ENCODE results near the gene MORC3. TPM values are rescaled to one million over a fixed set of nuclear protein-coding genes. Genes with fewer than 3 reads are reported as not detected.

MORC3 gene
- total RNA-seq, 1 experiment from 2014 or later = 19.8 TPM

- Histone ChIP-seq H3K4me3 (replicated peaks in 1 of 2; ENCODE audit: low read depth in 1 of 2, low read length in 2 of 2) (no peak overlapping the region), H3K79me2 (ENCODE audit: insufficient read depth, low read length) (no peaks in the 10 kb centered on the region), H3K36me3 (ENCODE audit: control insufficient read depth in 1 of 2, insufficient read depth in 2 of 2, low read length in 2 of 2) (peaks cover 17 to 29% of the 10 kb centered on the region in 2 experiments), H3K9me3 (ENCODE audit: control insufficient read depth in 1 of 2, insufficient read depth in 1 of 2, low read depth in 1 of 2, low read length in 2 of 2) (no peaks in the 10 kb centered on the region), H3K9me2 (ENCODE audit: insufficient read depth) (no peaks in the 10 kb centered on the region), H4K20me1 (ENCODE audit: insufficient read depth) (no peaks in the 10 kb centered on the region; the same call in 1 of the 2 replicates), H3K27ac (ENCODE audit: low read depth, low read length) (no peak overlapping the region), H3K9ac (ENCODE audit: low read length) (no peak overlapping the region), H3K4me2 (ENCODE audit: low read length) (no peak overlapping the region), H2AFZ (ENCODE audit: low read depth, low read length, poor library complexity, severe bottlenecking) (no peak overlapping the region), H3K4me1 (ENCODE audit: control insufficient read depth in 1 of 2, insufficient read depth in 2 of 2, low read length in 2 of 2) (no peaks in the 10 kb centered on the region), H3K27me3 (ENCODE audit: insufficient read depth, low read length) (no peaks in the 10 kb centered on the region)
- CTCF ChIA-PET = no interaction called here
- DNase-seq (ENCODE audit: low read depth, low spot score) (no peak), ATAC-seq (no peak)
- RAD21 ChIA-PET (ENCODE audit: low non-redundant PET in 1 of 2, low total read pairs in 2 of 2, uncharacterized antibody in 2 of 2, unreplicated experiment in 2 of 2) = no interaction called here
- no TSS peak for BruUV-seq (replicated peaks)
- intact Hi-C loops (cut with micrococcal nuclease) = no loop called here
- POLR2A ChIA-PET = interaction anchor here (1.3 kb wide), 1 partner anchor 24 kb away, joined by 4 read pairs; no protein-coding TSS in a partner anchor
- no peak for TF ChIP-seq TCF7L2 (IDR thresholded peaks at IDR 0.05; ENCODE audit: borderline replicate concordance, extremely low read depth, insufficient read depth, insufficient read length)
- TF ChIP-seq ZFX (IDR thresholded peaks at IDR 0.05) = no peak
- no peak for TF ChIP-seq EGR1 (IDR thresholded peaks at IDR 0.05; ENCODE audit: low read depth)
- no peak for TF ChIP-seq POLR2A (IDR thresholded peaks at IDR 0.05; ENCODE audit: borderline replicate concordance, extremely low read depth, insufficient read depth, insufficient read length)
Observed at GRCh38 chr21:36403713-36404112, 83.7 kb downstream of the MORC3 start.

GRCh38 chr21:36408568-36408967, 88.6 kb downstream of the MORC3 start:
- ChIA-PET CTCF (no interaction called here), RAD21 (ENCODE audit: low non-redundant PET in 1 of 2, low total read pairs in 2 of 2, uncharacterized antibody in 2 of 2, unreplicated experiment in 2 of 2) (no interaction called here), POLR2A (no interaction called here)
- no peaks in the 10 kb centered on the region for H3K9me2 ChIP-seq (ENCODE audit: insufficient read depth)
- no peak overlapping the region for H3K27ac ChIP-seq (ENCODE audit: low read depth, low read length)
- H3K4me3 ChIP-seq (replicated peaks in 1 of 2; ENCODE audit: low read depth in 1 of 2, low read length in 2 of 2) = no peak overlapping the region
- H3K4me2 ChIP-seq (ENCODE audit: low read length) = no peak overlapping the region
- no peaks in the 10 kb centered on the region; the same call in 1 of the 2 replicates for H4K20me1 ChIP-seq (ENCODE audit: insufficient read depth)
- H3K27me3 ChIP-seq (ENCODE audit: insufficient read depth, low read length) = no peaks in the 10 kb centered on the region
- H3K4me1 ChIP-seq (ENCODE audit: control insufficient read depth in 1 of 2, insufficient read depth in 2 of 2, low read length in 2 of 2) = no peaks in the 10 kb centered on the region
- DNase-seq (ENCODE audit: low read depth, low spot score) (no peak), ATAC-seq (no peak)
- BruUV-seq (replicated peaks) = no TSS peak
- H3K9ac ChIP-seq (ENCODE audit: low read length) = no peak overlapping the region
- H2AFZ ChIP-seq (ENCODE audit: low read depth, low read length, poor library complexity, severe bottlenecking) = no peak overlapping the region
- H3K9me3 ChIP-seq (ENCODE audit: control insufficient read depth in 1 of 2, insufficient read depth in 1 of 2, low read depth in 1 of 2, low read length in 2 of 2) = no peaks in the 10 kb centered on the region
- H3K79me2 ChIP-seq (ENCODE audit: insufficient read depth, low read length) = no peaks in the 10 kb centered on the region
- H3K36me3 ChIP-seq (ENCODE audit: control insufficient read depth in 1 of 2, insufficient read depth in 2 of 2, low read length in 2 of 2) = peaks cover 23 to 27% of the 10 kb centered on the region in 2 experiments
- intact Hi-C loops (cut with micrococcal nuclease) = no loop called here
- no peak for TF ChIP-seq REST (IDR thresholded peaks at IDR 0.05; ENCODE audit: low read depth)
- no peak for TF ChIP-seq ZFX (IDR thresholded peaks at IDR 0.05)
- no peak for TF ChIP-seq POLR2A (IDR thresholded peaks at IDR 0.05; ENCODE audit: borderline replicate concordance, extremely low read depth, insufficient read depth, insufficient read length)
- TF ChIP-seq SRF (IDR thresholded peaks at IDR 0.05; ENCODE audit: low read depth) = no peak
- TF ChIP-seq CTCF (IDR thresholded peaks at IDR 0.05 in 2 of 3, conservative IDR thresholded peaks at IDR 0.05 in 1 of 3; ENCODE audit: borderline replicate concordance in 1 of 3, insufficient read depth in 1 of 3, low read depth in 2 of 3, low read length in 2 of 3) = no peak
- TF ChIP-seq ZNF274 (IDR thresholded peaks at IDR 0.05; ENCODE audit: low read depth, low read length) = no peak
- no peak for TF ChIP-seq ATF3 (IDR thresholded peaks at IDR 0.05)
- no peak for TF ChIP-seq ZBTB33 (IDR thresholded peaks at IDR 0.05; ENCODE audit: extremely low read depth, insufficient replicate concordance, low read length)
- no peak for TF ChIP-seq TCF7L2 (IDR thresholded peaks at IDR 0.05; ENCODE audit: borderline replicate concordance, extremely low read depth, insufficient read depth, insufficient read length)
- TF ChIP-seq CBX3 (IDR thresholded peaks at IDR 0.05; ENCODE audit: low read depth) = no peak
- TF ChIP-seq EZH2 (IDR thresholded peaks at IDR 0.05) = no peak

Measured in HCT116 (cell line).